Stomach (tissue), 4 donors: ENCODE measurements around the gene FAM13B.

ENCODE experiments used
- EP300 ChIP-seq: sonication (generic); formaldehyde crosslinking; IDR thresholded peaks from one replicate; pipeline ENCODE4 v1.6.1; 2017; ENCODE audit warnings: antibody characterized with exemption
- POLR2A ChIP-seq, 4 donors: fragments of 450-650 bp; IDR thresholded peaks; one replicate each; pipeline ENCODE4 v1.6.1; 2016; ENCODE audit warnings: antibody characterized with exemption in 4 of 4, control low read depth in 2 of 4, mild to moderate bottlenecking in 1 of 4, moderate library complexity in 1 of 4
- POLR2AphosphoS5 ChIP-seq, 3 donors: sonication (generic); formaldehyde crosslinking; IDR thresholded peaks; one replicate each; pipeline ENCODE4 v1.6.1; 2016; ENCODE audit warnings: antibody characterized with exemption in 3 of 3
- TF ChIP-seq, protein P1 (sequence below), 7 experiments: fragments of 450-650 bp in 4 of 7; fragments of 200-600 bp in 3 of 7; sonication (generic) in 3 of 7; IDR thresholded peaks; one replicate each; pipeline ENCODE4 v1.5.1; 2016 to 2019; ENCODE audit warnings: antibody characterized with exemption in 7 of 7, control low read depth in 2 of 7, mild to moderate bottlenecking in 1 of 7

DNA sequence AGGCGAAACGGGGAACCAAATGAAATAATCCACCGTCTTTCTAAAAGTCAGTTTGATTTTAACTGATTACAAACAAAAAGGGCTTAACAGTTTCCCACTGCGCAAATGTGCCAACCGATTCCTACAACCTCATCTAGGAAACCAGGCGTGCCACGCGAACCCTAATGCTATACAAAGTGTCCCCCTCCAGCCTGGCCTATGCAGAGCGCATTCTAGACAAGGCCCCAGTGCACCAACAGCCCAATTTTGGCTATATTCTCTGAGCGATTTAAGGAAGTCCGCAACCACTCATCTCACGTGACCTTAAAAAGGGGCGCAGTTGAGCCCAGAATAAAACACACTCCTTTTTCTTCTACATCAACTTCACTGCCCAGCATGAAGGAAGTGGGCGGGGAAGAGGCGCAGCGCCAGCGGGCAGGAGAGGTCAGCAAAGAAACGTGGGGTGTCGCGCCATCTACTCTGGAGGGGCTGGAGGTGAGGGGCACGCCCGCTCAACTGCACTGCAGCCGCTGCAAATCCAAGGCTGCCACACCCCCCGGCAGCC, 779 bp downstream of the FAM13B start:
- no peak for TF ChIP-seq POLR2A (IDR thresholded peaks at IDR 0.05)
- TF ChIP-seq, protein P1, sequence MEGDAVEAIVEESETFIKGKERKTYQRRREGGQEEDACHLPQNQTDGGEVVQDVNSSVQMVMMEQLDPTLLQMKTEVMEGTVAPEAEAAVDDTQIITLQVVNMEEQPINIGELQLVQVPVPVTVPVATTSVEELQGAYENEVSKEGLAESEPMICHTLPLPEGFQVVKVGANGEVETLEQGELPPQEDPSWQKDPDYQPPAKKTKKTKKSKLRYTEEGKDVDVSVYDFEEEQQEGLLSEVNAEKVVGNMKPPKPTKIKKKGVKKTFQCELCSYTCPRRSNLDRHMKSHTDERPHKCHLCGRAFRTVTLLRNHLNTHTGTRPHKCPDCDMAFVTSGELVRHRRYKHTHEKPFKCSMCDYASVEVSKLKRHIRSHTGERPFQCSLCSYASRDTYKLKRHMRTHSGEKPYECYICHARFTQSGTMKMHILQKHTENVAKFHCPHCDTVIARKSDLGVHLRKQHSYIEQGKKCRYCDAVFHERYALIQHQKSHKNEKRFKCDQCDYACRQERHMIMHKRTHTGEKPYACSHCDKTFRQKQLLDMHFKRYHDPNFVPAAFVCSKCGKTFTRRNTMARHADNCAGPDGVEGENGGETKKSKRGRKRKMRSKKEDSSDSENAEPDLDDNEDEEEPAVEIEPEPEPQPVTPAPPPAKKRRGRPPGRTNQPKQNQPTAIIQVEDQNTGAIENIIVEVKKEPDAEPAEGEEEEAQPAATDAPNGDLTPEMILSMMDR (IDR thresholded peaks at IDR 0.05), result no peak
- no peak for TF ChIP-seq EP300
- peak in 1 of 3 donors; percentile 27 for TF ChIP-seq POLR2AphosphoS5 (IDR thresholded peaks at IDR 0.05)
